K562 (cell line): ENCODE results near the gene VPS37D. TPM values are rescaled to one million over a fixed set of nuclear protein-coding genes. Genes with fewer than 3 reads are reported as not detected.

Experiments used
- ARID1B ChIP-seq: fragments of 450-650 bp; IDR thresholded peaks from 2 replicates; pipeline ENCODE4 v1.6.1; 2016; ENCODE audit warnings: antibody characterized with exemption, mild to moderate bottlenecking, inconsistent platforms
- CBX3 ChIP-seq, 2 experiments: IDR thresholded peaks; 1 replicate in 1 of 2; 2 replicates in 1 of 2; pipeline ENCODE4 v1.6.1; 2012; ENCODE audit warnings: inconsistent platforms in 2 of 2, low read length in 2 of 2, borderline replicate concordance in 1 of 2, control low read depth in 1 of 2
- CCAR2 ChIP-seq: fragments of 200-400 bp; formaldehyde crosslinking; IDR thresholded peaks from 2 replicates; pipeline ENCODE4 v1.6.1; 2017; ENCODE audit warnings: mild to moderate bottlenecking, low read depth, low read length
- CREB1 ChIP-seq, 2 experiments: sonication (generic) in 1 of 2; formaldehyde crosslinking in 1 of 2; IDR thresholded peaks; 2 replicates each; pipeline versions ENCODE4 v1.6.1 to v1.8.0; 2012 to 2022; ENCODE audit warnings: inconsistent platforms in 1 of 2, mild to moderate bottlenecking in 1 of 2, missing genetic modification reagents in 1 of 2, moderate library complexity in 1 of 2
- CXXC5 ChIP-seq: fragments of 250-450 bp; sonication (Bioruptor Pico); IDR thresholded peaks from 2 replicates; pipeline ENCODE4 v1.8.0; 2022; ENCODE audit warnings: inconsistent platforms, mild to moderate bottlenecking, moderate library complexity
- DPF2 ChIP-seq: fragments of 450-650 bp; IDR thresholded peaks from 2 replicates; pipeline ENCODE4 v1.6.1; 2016
- EGR1 ChIP-seq: fragments of 450-650 bp; conservative IDR thresholded peaks from 2 replicates; pipeline ENCODE4 v1.6.1; 2017; ENCODE audit warnings: mild to moderate bottlenecking
- ELF4 ChIP-seq: fragments of 450-650 bp; formaldehyde crosslinking; IDR thresholded peaks from 2 replicates; pipeline ENCODE4 v1.4.0; 2022; ENCODE audit warnings: missing genetic modification characterization
- FIP1L1 ChIP-seq: fragments of 200-400 bp; formaldehyde crosslinking; IDR thresholded peaks from 2 replicates; pipeline ENCODE4 v1.6.1; 2018; ENCODE audit warnings: mild to moderate bottlenecking, low read depth, low read length; ENCODE audit not compliant: poor library complexity, severe bottlenecking
- GATA2 ChIP-seq: sonication (generic); formaldehyde crosslinking; IDR thresholded peaks from 2 replicates; pipeline ENCODE4 v1.4.0; 2020; ENCODE audit warnings: mild to moderate bottlenecking, missing genetic modification reagents
- GATAD2B ChIP-seq: fragments of 450-650 bp; IDR thresholded peaks from 2 replicates; pipeline ENCODE4 v1.6.1; 2017; ENCODE audit warnings: mild to moderate bottlenecking, borderline replicate concordance
- PHB ChIP-seq: fragments of 250-450 bp; sonication (Bioruptor Pico); IDR thresholded peaks from 2 replicates; pipeline ENCODE4 v1.5.0; 2021
- PRMT5 ChIP-seq: sonication (generic); formaldehyde crosslinking; IDR thresholded peaks from 2 replicates; pipeline ENCODE4 v1.5.0; 2020; ENCODE audit warnings: missing genetic modification reagents
- RB1 ChIP-seq: fragments of 450-650 bp; IDR thresholded peaks from 2 replicates; pipeline ENCODE4 v1.6.1; 2017; ENCODE audit warnings: low read depth, mild to moderate bottlenecking
- RBFOX2 ChIP-seq: fragments of 200-400 bp; formaldehyde crosslinking; IDR thresholded peaks from 2 replicates; pipeline ENCODE4 v1.6.1; 2017; ENCODE audit warnings: low read depth, mild to moderate bottlenecking, low read length, moderate library complexity
- RBM22 ChIP-seq: fragments of 200-400 bp; formaldehyde crosslinking; IDR thresholded peaks from 2 replicates; pipeline ENCODE4 v1.6.1; 2018; ENCODE audit warnings: low read length, low read depth; ENCODE audit not compliant: poor library complexity, severe bottlenecking
- RCOR1 ChIP-seq, 2 experiments: IDR thresholded peaks; 2 replicates each; pipeline ENCODE4 v1.6.1; 2012; ENCODE audit warnings: low read depth in 2 of 2, low read length in 2 of 2, borderline replicate concordance in 1 of 2, improper control_type of control experiment in 1 of 2
- SP2 ChIP-seq: IDR thresholded peaks from 2 replicates; pipeline ENCODE4 v1.6.1; 2011; ENCODE audit warnings: mild to moderate bottlenecking, low read depth, low read length, moderate library complexity; ENCODE audit not compliant: poor library complexity, severe bottlenecking; ENCODE audit errors: extremely low read depth
- ZNF124 ChIP-seq: sonication (generic); formaldehyde crosslinking; IDR thresholded peaks from 2 replicates; pipeline ENCODE4 v1.8.1; 2022; ENCODE audit warnings: missing genetic modification reagents
- polyA plus RNA-seq, 8 experiments: library from polyadenylated mRNA; depleted of rRNA in 4 of 8; stranded (reverse) in 5 of 8; unstranded in 3 of 8; fragments of >200 nt; fragmentation: Nextera tagmentation in 2 of 8; fragmentation: Illumina TruSeq in 1 of 8; extraction: Ambion mirVana in 2 of 8; extraction: Trizol in 1 of 8; gene quantifications; 2 replicates each; pipeline versions ENCODE4 v1.2.1 to v1.2.3, GENCODE V29; 2011 to 2014; ENCODE audit warnings: inconsistent platforms in 1 of 8, missing spikeins in 1 of 8
- total RNA-seq, 7 experiments: library from RNA; depleted of rRNA in 6 of 7; stranded (reverse); fragments of >200 nt in 6 of 7; fragmentation: Illumina TruSeq in 2 of 7; extraction: Trizol in 2 of 7; gene quantifications; 2 replicates each; pipeline versions ENCODE4 v1.2.1 to v1.2.3, GENCODE V29; 2011 to 2021; ENCODE audit warnings: low replicate concordance in 1 of 7
- TF ChIP-seq, protein P1 (sequence below), 3 experiments: IDR thresholded peaks in 2 of 3; conservative IDR thresholded peaks in 1 of 3; 2 replicates each; pipeline ENCODE4 v1.5.1; 2011 to 2012; ENCODE audit warnings: low read length in 3 of 3, mild to moderate bottlenecking in 3 of 3, control low read depth in 2 of 3, improper control_type of control experiment in 1 of 3, inconsistent platforms in 1 of 3, low read depth in 1 of 3, mixed read lengths in 1 of 3, moderate library complexity in 1 of 3; ENCODE audit not compliant: insufficient read depth in 2 of 3
- TF ChIP-seq, protein P2 (sequence below): fragments of 200-800 bp; sonication (Bioruptor generic); IDR thresholded peaks from 2 replicates; pipeline ENCODE4 v1.6.1; 2017; ENCODE audit warnings: missing genetic modification characterization, missing compliant biosample characterization
- TF ChIP-seq, protein P3 (sequence below): fragments of 200-800 bp; sonication (Bioruptor generic); IDR thresholded peaks from 2 replicates; pipeline ENCODE4 v1.6.1; 2017; ENCODE audit warnings: missing genetic modification characterization, missing compliant biosample characterization

The VPS37D gene
- total and polyA plus RNA-seq, 9 of the 15 experiments (the other 6 are each of a cell fraction or from before 2014, with no cell fraction given), result 0.25 to 2.3 (median 1.0) TPM; not detected in 3

DNA sequence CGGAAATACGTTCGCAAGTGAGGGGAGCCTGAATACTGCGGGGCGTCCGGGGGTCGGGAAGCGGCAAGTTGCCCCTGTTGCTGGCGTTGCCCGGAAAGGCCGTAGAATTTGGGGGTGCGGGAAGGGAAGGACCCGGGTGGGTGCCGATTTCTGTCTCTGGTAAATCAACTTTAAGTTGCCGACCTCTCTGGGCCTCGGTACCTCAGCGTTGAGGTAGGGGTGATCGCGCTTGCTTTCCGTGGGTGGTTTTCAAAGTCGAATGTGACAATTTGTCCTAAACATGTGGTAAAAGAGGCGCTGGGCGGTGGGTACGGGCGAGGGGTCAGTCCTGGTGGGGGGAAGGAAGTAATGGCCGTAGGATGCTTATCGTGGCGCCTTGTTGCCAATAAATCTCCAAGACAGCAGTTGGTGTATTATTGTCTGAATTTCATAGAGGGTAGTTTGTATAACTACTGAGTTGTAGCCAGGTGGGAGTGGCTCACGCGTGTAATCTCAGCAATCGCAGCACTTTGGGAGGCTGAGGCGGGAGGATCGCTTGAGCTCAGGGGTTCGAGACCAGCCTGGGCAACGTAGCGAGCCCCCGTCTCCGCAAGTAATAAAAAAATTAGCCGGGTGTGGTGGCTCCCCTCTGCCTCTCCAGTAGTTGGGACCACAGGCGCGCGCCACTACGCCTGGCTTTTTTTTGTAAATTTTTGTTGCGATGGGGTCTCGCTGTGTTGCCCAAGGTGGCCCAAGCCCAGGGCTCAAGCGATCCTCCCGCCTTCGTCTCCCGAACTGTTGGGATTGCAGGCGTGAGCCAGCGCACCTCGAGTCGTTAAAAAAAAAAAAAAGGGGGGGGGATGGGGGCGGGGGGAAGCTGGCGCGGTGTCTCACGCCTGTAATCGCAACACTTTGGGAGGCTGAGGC lies 16.4 kb downstream of the VPS37D start (continued):
- TF ChIP-seq, protein P1, sequence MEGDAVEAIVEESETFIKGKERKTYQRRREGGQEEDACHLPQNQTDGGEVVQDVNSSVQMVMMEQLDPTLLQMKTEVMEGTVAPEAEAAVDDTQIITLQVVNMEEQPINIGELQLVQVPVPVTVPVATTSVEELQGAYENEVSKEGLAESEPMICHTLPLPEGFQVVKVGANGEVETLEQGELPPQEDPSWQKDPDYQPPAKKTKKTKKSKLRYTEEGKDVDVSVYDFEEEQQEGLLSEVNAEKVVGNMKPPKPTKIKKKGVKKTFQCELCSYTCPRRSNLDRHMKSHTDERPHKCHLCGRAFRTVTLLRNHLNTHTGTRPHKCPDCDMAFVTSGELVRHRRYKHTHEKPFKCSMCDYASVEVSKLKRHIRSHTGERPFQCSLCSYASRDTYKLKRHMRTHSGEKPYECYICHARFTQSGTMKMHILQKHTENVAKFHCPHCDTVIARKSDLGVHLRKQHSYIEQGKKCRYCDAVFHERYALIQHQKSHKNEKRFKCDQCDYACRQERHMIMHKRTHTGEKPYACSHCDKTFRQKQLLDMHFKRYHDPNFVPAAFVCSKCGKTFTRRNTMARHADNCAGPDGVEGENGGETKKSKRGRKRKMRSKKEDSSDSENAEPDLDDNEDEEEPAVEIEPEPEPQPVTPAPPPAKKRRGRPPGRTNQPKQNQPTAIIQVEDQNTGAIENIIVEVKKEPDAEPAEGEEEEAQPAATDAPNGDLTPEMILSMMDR (IDR thresholded peaks at IDR 0.05 in 2 of 3, conservative IDR thresholded peaks at IDR 0.05 in 1 of 3; ENCODE audit: insufficient read depth in 2 of 3, low read depth in 1 of 3, low read length in 3 of 3), result no peak
- TF ChIP-seq RCOR1 (IDR thresholded peaks at IDR 0.05; ENCODE audit: borderline replicate concordance in 1 of 2, low read depth in 2 of 2, low read length in 2 of 2) (peak in 1 of 2 experiments; percentile 68; a peak in 2 of 4 replicates), PRMT5 (CRISPR knock-in tag) (no peak), GATAD2B (no peak), RB1 (no peak), CREB1 (IDR thresholded peaks at IDR 0.05) (no peak), CREB1 (CRISPR knock-in tag; IDR thresholded peaks at IDR 0.05) (no peak), ARID1B (no peak), SP2 (no peak), ZNF124 (no peak), PHB (CRISPR knock-in tag) (no peak), EGR1 (peak; percentile 25; the same call in 1 of the 2 replicates), RBFOX2 (peak; percentile 62), CXXC5 (CRISPR knock-in tag) (peak; percentile 16), CBX3 (IDR thresholded peaks at IDR 0.05; ENCODE audit: borderline replicate concordance in 1 of 2, low read length in 2 of 2) (0 out of 3 replicates have a peak, but pooled peaks of 1 of the 2 experiments have one; percentile 13), ELF4 (CRISPR knock-in tag) (no peak), RBM22 (peak; percentile 3), GATA2 (CRISPR knock-in tag) (peak; percentile 73), CCAR2 (no peak), FIP1L1 (peak; percentile 40), DPF2 (peak; percentile 48; the same call in 1 of the 2 replicates)
- TF ChIP-seq, protein P2, sequence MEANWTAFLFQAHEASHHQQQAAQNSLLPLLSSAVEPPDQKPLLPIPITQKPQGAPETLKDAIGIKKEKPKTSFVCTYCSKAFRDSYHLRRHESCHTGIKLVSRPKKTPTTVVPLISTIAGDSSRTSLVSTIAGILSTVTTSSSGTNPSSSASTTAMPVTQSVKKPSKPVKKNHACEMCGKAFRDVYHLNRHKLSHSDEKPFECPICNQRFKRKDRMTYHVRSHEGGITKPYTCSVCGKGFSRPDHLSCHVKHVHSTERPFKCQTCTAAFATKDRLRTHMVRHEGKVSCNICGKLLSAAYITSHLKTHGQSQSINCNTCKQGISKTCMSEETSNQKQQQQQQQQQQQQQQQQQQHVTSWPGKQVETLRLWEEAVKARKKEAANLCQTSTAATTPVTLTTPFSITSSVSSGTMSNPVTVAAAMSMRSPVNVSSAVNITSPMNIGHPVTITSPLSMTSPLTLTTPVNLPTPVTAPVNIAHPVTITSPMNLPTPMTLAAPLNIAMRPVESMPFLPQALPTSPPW (CRISPR knock-in tag), result peak; percentile 62
- TF ChIP-seq, protein P3, sequence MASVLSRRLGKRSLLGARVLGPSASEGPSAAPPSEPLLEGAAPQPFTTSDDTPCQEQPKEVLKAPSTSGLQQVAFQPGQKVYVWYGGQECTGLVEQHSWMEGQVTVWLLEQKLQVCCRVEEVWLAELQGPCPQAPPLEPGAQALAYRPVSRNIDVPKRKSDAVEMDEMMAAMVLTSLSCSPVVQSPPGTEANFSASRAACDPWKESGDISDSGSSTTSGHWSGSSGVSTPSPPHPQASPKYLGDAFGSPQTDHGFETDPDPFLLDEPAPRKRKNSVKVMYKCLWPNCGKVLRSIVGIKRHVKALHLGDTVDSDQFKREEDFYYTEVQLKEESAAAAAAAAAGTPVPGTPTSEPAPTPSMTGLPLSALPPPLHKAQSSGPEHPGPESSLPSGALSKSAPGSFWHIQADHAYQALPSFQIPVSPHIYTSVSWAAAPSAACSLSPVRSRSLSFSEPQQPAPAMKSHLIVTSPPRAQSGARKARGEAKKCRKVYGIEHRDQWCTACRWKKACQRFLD (CRISPR knock-in tag), result 0 out of 2 replicates have a peak, but pooled peaks have one; percentile 83
